ENCODE results near the gene DYSF. TPM values are rescaled to one million over a fixed set of nuclear protein-coding genes. Genes with fewer than 3 reads are reported as not detected.

DYSF gene
- total RNA-seq, 4 donors from 2014 or later = 2.4 to 10.6 (median 4.3) TPM

DNA sequence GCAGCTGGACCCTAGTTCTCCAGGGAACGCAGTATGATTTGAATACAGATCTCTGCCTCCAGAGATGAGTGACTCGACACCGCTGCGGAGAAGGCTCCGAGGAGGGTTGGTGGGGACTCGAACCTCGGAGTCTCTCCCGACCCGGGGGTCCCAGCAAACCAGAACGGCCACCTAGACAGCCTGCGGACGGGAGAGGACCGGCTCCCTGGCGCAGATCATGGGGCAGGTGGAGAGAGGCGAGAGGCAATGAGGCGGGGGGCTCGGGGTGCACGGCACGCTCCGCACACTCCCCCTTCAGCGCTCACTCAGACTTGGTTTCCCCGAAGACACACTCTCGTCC lies 12.6 kb downstream of the DYSF start:
- intact Hi-C loops (cut with DNase I) = no loop called here
- WGBS, 2 donors = 9 to 26% methylated on average over 21 to 22 of the region's 23 CpGs
- DNase-seq = no peak
- Histone ChIP-seq H3K36me3 (no peaks in the 10 kb centered on the region), H3K27ac (peak overlapping the region in 3 of 4 donors; percentile 42 to 72 (median 70)), H3K4me1 (peaks cover 13 to 38% (median 18%) of the 10 kb centered on the region in 3 donors), H3K4me3 (peak overlapping the region; percentile 42 to 86 (median 68)), H3K27me3 (peaks cover 0 to 71% (median 5%) of the 10 kb centered on the region in 4 donors), H3K9me3 (peaks cover 0 to 7% (median 0%) of the 10 kb centered on the region in 3 donors)
- TF ChIP-seq, protein P1, sequence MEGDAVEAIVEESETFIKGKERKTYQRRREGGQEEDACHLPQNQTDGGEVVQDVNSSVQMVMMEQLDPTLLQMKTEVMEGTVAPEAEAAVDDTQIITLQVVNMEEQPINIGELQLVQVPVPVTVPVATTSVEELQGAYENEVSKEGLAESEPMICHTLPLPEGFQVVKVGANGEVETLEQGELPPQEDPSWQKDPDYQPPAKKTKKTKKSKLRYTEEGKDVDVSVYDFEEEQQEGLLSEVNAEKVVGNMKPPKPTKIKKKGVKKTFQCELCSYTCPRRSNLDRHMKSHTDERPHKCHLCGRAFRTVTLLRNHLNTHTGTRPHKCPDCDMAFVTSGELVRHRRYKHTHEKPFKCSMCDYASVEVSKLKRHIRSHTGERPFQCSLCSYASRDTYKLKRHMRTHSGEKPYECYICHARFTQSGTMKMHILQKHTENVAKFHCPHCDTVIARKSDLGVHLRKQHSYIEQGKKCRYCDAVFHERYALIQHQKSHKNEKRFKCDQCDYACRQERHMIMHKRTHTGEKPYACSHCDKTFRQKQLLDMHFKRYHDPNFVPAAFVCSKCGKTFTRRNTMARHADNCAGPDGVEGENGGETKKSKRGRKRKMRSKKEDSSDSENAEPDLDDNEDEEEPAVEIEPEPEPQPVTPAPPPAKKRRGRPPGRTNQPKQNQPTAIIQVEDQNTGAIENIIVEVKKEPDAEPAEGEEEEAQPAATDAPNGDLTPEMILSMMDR (IDR thresholded peaks at IDR 0.05) = no peak
- TF ChIP-seq POLR2A (IDR thresholded peaks at IDR 0.05) = no peak

DNA sequence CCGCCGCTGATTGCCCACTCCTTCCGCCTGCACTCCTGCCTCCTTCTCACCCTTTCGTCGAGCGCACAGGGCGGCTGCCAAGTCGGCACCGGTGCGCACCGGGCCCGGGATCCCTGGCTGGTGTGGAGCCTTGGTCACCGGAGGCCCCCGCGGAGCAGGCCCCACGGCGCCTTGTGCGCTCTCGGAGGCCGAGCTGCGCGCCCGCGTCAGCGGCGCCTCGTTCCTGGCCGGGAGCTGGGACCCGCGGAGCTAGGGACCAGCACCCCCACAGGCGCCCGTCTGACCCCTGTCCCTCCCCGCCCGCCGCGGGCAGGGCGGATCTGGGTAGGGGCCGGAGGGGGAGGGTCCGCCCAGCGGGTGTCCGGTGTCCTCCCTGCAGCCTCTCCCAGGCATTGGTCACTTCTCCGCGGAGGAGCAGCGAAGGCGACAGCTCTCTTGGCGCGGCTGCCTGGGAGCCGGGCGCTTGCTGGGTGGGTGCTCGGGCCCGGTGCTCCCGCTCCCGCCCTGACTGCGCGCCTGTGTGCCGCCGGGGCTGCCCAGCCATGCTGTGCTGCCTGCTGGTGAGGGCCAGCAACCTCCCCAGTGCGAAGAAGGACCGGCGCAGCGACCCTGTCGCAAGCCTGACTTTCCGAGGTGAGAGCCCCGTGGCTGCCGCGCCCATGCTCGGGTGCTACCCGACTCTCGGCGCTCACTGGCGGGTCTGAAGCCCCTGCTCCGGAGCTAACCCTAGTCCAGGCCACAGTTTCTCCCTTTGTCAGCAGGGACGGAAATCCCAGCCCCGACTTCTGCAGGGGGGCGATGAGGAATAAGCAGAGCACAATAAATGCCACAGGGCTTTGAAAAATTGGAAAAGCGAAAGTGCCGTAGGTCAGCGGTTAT lies 13.2 kb downstream of the DYSF start:
- intact Hi-C loops (cut with DNase I) = no loop called here
- Histone ChIP-seq H3K9me3 (peaks cover 0 to 7% (median 0%) of the 10 kb centered on the region in 3 donors), H3K27me3 (peaks cover 0 to 71% (median 5%) of the 10 kb centered on the region in 4 donors), H3K4me1 (peaks cover 13 to 38% (median 18%) of the 10 kb centered on the region in 3 donors), H3K36me3 (no peaks in the 10 kb centered on the region), H3K27ac (peak overlapping the region; percentile 42 to 72 (median 60)), H3K4me3 (peak overlapping the region; percentile 42 to 86 (median 68))
- DNase-seq = no peak
- TF ChIP-seq, protein P1 (IDR thresholded peaks at IDR 0.05) = no peak
- no peak for TF ChIP-seq POLR2A (IDR thresholded peaks at IDR 0.05)
- 0 to 3% methylated on average over 4 to 7 of the region's 78 CpGs for WGBS, 2 donors

DNA sequence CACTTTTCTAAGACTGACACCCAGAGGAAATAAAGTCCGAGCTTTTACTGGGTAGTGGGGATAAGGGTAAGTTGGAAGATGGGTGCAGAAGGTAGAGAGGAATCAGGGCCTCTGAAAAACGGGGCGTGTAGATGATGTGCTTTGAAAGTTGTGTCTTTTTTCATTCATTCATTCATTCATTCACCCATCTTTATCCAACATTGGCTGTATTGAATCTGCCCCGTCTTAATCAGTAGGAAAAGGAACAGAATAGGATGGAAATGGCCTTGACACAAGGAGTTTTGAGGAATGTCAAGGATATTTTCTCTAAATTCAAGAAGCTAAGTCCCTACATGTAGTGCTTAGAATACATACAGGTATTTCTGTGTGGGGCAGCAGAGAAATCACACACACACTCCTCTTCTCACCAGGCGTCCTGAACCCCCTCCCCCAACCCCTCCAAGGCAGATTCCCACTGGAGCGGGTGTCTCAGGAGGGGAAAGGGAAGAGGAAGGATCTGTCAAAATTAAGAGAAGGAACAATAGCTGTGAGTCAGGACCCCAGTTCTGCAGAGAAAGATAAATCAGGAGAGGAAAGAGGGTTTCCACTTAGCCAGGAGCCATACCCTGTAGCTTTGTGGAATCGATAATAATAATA lies 13.9 kb downstream of the DYSF start:
- DNase-seq = no peak
- peak overlapping the region in 2 of 4 donors; percentile 42 to 72 for H3K27ac ChIP-seq
- peaks cover 0 to 7% (median 0%) of the 10 kb centered on the region in 3 donors for H3K9me3 ChIP-seq
- TF ChIP-seq, protein P1 (IDR thresholded peaks at IDR 0.05) = no peak
- no peak for TF ChIP-seq POLR2A (IDR thresholded peaks at IDR 0.05)
- H3K27me3 ChIP-seq = peaks cover 0 to 71% (median 5%) of the 10 kb centered on the region in 4 donors
- intact Hi-C loops (cut with DNase I) = no loop called here
- WGBS, 2 donors = 20 to 21% methylated on average over 7 of the region's 7 CpGs
- H3K4me3 ChIP-seq = peak overlapping the region; percentile 42 to 86 (median 68)
- H3K4me1 ChIP-seq = peaks cover 13 to 38% (median 18%) of the 10 kb centered on the region in 3 donors
- no peaks in the 10 kb centered on the region for H3K36me3 ChIP-seq

DNA sequence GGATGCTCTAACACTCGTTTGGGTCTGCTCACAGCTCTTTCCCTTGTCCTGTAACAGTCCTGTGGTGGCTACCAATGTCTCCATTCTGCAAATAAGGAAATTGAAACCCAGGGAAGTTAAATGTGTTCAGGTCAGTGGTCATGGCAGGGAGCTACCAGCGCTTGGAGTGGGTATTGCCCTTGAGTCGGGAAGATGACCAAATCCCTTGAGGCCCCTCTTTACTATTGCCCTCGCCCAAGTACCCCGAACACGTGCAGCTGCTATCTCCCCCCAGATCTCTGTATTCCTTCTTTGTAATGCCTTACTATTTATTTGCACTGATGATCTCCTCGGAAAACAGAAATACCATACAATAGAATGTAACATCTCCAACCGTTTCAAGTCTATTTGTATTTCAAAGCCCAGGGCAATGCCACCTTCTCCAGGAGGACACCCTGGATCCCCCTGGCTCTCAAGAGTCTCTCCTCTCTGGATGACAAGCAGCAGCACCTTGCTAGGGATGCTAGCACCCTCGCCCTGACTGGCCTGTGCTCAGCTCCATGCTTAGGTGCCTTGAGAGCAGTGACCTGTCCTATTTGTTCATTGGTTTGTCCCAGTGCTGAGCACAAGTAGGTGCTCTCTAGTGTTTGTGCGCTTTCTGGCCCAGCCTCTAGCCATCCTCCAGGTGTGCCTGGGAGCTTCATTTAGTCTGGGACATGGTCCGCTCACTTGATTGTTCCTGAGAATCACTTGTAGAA lies 15.1 kb downstream of the DYSF start:
- WGBS, 2 donors = 64 to 66% methylated on average over 10 to 11 of the region's 11 CpGs
- H3K4me3 ChIP-seq = no peak overlapping the region
- no peak for DNase-seq
- peaks cover 13 to 38% (median 18%) of the 10 kb centered on the region in 3 donors for H3K4me1 ChIP-seq
- intact Hi-C loops (cut with DNase I) = no loop called here
- H3K27ac ChIP-seq = no peak overlapping the region
- no peaks in the 10 kb centered on the region for H3K36me3 ChIP-seq
- no peaks in the 10 kb centered on the region for H3K9me3 ChIP-seq
- H3K27me3 ChIP-seq = peaks cover 0 to 61% (median 5%) of the 10 kb centered on the region in 4 donors
- no peak for TF ChIP-seq POLR2A (IDR thresholded peaks at IDR 0.05)
- TF ChIP-seq, protein P1 (IDR thresholded peaks at IDR 0.05) = no peak

Measured in esophagus squamous epithelium (tissue), 5 donors.